Measurements from ENCODE around the gene L3MBTL4.

The L3MBTL4 gene

DNA sequence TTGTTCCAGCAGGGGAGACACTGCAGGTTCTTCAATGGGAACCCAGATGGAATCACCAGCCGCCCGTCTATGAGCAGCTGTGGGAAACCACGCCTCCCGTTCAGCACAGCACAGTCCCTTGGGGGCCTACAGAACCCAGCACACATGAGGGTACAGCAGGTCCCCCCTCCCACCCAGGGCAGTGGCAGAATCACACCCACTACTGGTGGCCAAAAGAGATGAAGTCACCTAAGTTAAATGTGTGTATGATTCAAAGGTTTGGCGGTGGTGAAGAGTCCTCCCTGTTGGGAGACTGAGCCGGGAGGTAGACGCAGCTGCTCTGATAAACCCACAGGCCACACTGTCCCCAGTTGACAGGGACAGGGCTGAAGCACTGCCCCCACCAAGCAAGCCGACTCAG lies 44.3 kb downstream of the L3MBTL4 start:
- no CpG with 5 or more reads among the region's 8 CpGs for WGBS (ENCODE audit: extremely low coverage, insufficient coverage, low lambda C conversion rate)
- H3K27me3 ChIP-seq (ENCODE audit: insufficient read depth, low read length, poor library complexity) = no peaks in the 10 kb centered on the region
- H2BK15ac ChIP-seq (replicated peaks; ENCODE audit: low read depth) = no peak overlapping the region
- H3K56ac ChIP-seq (ENCODE audit: low read length) = no peak overlapping the region
- no peak overlapping the region for H2BK120ac ChIP-seq (ENCODE audit: low read depth, low read length)
- no peak overlapping the region for H3K9ac ChIP-seq (ENCODE audit: low read length)
- H3K4me2 ChIP-seq (ENCODE audit: low read length) = no peak overlapping the region
- no peaks in the 10 kb centered on the region for H3K4me1 ChIP-seq (ENCODE audit: control insufficient read depth, low read depth, low read length)
- H3K4me3 ChIP-seq (ENCODE audit: low read length) = no peak overlapping the region
- H3K79me1 ChIP-seq (ENCODE audit: low read length) = no peaks in the 10 kb centered on the region
- no peak for DNase-seq
- no peak overlapping the region for H3K27ac ChIP-seq (ENCODE audit: low read depth, low read length)
- H3K79me2 ChIP-seq (ENCODE audit: control insufficient read depth, insufficient read depth, low read length) = no peaks in the 10 kb centered on the region
- H2AK5ac ChIP-seq (ENCODE audit: low read length) = no peak overlapping the region
- H3K23ac ChIP-seq (ENCODE audit: low read length) = no peak overlapping the region
- no peak overlapping the region for H3K18ac ChIP-seq (ENCODE audit: low read length)
- no peak overlapping the region for H2BK5ac ChIP-seq (ENCODE audit: low read length)
- no peak overlapping the region for H4K5ac ChIP-seq (ENCODE audit: low read length)
- H3K4ac ChIP-seq (ENCODE audit: low read depth, low read length) = no peak overlapping the region
- no peaks in the 10 kb centered on the region for H3K36me3 ChIP-seq (ENCODE audit: control insufficient read depth, insufficient read depth, low read length)
- H4K8ac ChIP-seq (ENCODE audit: low read depth, low read length) = no peak overlapping the region

DNA sequence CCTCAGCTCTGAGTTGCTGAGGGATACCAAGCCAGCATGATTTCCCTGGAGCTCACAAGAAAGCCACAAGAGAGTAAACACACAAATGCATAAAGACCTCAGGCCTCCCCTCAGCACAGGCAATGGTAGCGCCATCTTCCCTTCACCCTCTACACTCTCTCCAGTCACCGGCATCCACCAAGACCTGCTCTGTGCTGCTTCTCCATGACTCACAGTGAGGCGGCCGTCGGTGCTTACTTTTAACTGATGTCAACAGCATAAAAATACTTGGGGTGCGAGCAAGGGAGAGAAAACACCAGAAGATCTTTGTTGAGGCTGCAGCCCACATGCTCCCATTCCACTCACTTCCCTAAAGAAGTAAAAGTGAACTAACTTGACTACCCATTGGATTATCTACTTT lies 46.7 kb downstream of the L3MBTL4 start:
- Histone ChIP-seq H3K27ac (ENCODE audit: low read depth, low read length) (no peak overlapping the region), H3K4me3 (ENCODE audit: low read length) (no peak overlapping the region), H3K79me1 (ENCODE audit: low read length) (no peaks in the 10 kb centered on the region), H4K8ac (ENCODE audit: low read depth, low read length) (no peak overlapping the region), H2BK120ac (ENCODE audit: low read depth, low read length) (no peak overlapping the region), H3K4me1 (ENCODE audit: control insufficient read depth, low read depth, low read length) (no peaks in the 10 kb centered on the region), H2BK15ac (replicated peaks; ENCODE audit: low read depth) (no peak overlapping the region), H3K9ac (ENCODE audit: low read length) (no peak overlapping the region), H3K27me3 (ENCODE audit: insufficient read depth, low read length, poor library complexity) (no peaks in the 10 kb centered on the region), H3K4ac (ENCODE audit: low read depth, low read length) (no peak overlapping the region), H3K56ac (ENCODE audit: low read length) (no peak overlapping the region), H3K36me3 (ENCODE audit: control insufficient read depth, insufficient read depth, low read length) (no peaks in the 10 kb centered on the region), H3K18ac (ENCODE audit: low read length) (no peak overlapping the region), H2AK5ac (ENCODE audit: low read length) (no peak overlapping the region), H4K5ac (ENCODE audit: low read length) (no peak overlapping the region), H3K4me2 (ENCODE audit: low read length) (no peak overlapping the region), H3K79me2 (ENCODE audit: control insufficient read depth, insufficient read depth, low read length) (no peaks in the 10 kb centered on the region), H3K23ac (ENCODE audit: low read length) (no peak overlapping the region), H2BK5ac (ENCODE audit: low read length) (no peak overlapping the region)
- WGBS (ENCODE audit: extremely low coverage, insufficient coverage, low lambda C conversion rate) = no CpG with 5 or more reads among the region's 6 CpGs
- DNase-seq = no peak

DNA sequence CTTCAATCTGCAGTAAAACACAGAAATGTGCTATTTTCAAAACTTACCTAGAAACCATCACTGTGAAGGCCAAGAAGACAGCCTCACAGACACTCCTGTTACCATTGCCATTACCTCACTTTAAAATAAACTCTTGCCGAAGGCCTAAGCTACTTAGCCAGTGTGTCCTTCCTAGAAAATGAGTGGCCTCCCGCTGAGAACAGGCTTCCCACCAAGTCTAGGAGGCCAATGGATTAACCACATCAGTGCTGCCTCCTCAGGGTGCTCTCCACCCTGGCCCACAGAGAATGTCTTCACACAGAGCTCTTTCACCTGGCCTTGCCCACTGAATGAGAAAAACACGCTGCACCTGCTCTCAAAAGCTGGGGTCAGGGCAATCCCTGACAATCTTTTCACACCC lies 47.5 kb downstream of the L3MBTL4 start:
- no peak overlapping the region for H2AK5ac ChIP-seq (ENCODE audit: low read length)
- H3K56ac ChIP-seq (ENCODE audit: low read length) = no peak overlapping the region
- H3K27me3 ChIP-seq (ENCODE audit: insufficient read depth, low read length, poor library complexity) = no peaks in the 10 kb centered on the region
- H3K79me2 ChIP-seq (ENCODE audit: control insufficient read depth, insufficient read depth, low read length) = no peaks in the 10 kb centered on the region
- H3K79me1 ChIP-seq (ENCODE audit: low read length) = no peaks in the 10 kb centered on the region
- no peak for DNase-seq
- H3K36me3 ChIP-seq (ENCODE audit: control insufficient read depth, insufficient read depth, low read length) = no peaks in the 10 kb centered on the region
- H3K27ac ChIP-seq (ENCODE audit: low read depth, low read length) = no peak overlapping the region
- no peak overlapping the region for H3K18ac ChIP-seq (ENCODE audit: low read length)
- no peak overlapping the region for H3K9ac ChIP-seq (ENCODE audit: low read length)
- no CpG with 5 or more reads among the region's 3 CpGs for WGBS (ENCODE audit: extremely low coverage, insufficient coverage, low lambda C conversion rate)
- no peak overlapping the region for H3K4me2 ChIP-seq (ENCODE audit: low read length)
- H2BK120ac ChIP-seq (ENCODE audit: low read depth, low read length) = no peak overlapping the region
- no peak overlapping the region for H4K8ac ChIP-seq (ENCODE audit: low read depth, low read length)
- H2BK5ac ChIP-seq (ENCODE audit: low read length) = no peak overlapping the region
- H3K4me1 ChIP-seq (ENCODE audit: control insufficient read depth, low read depth, low read length) = no peaks in the 10 kb centered on the region
- no peak overlapping the region for H3K4ac ChIP-seq (ENCODE audit: low read depth, low read length)
- no peak overlapping the region for H4K5ac ChIP-seq (ENCODE audit: low read length)
- no peak overlapping the region for H3K4me3 ChIP-seq (ENCODE audit: low read length)
- H2BK15ac ChIP-seq (replicated peaks; ENCODE audit: low read depth) = no peak overlapping the region
- no peak overlapping the region for H3K23ac ChIP-seq (ENCODE audit: low read length)

DNA sequence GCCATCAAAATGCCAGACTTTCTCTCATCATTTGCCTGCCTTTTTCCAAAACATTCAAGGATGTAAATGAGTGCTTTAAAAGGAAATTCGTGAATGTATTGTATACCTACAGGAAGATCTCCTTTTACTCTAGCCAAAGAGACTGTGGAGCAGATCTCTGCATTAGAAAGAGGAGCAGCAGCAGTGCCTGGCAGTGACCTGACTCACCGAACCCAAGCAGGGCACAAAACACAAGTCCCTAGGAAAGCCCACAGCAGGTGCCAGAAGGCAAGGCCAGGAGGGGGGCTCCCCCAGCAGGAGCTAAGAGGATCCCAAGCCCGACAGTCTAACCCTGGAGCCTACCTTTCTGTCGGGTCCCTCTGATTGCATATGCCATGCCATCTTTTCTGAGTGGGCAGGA lies 47.9 kb downstream of the L3MBTL4 start:
- Histone ChIP-seq H3K79me1 (ENCODE audit: low read length) (no peaks in the 10 kb centered on the region), H3K79me2 (ENCODE audit: control insufficient read depth, insufficient read depth, low read length) (no peaks in the 10 kb centered on the region), H3K9ac (ENCODE audit: low read length) (no peak overlapping the region), H3K4me3 (ENCODE audit: low read length) (no peak overlapping the region), H3K27me3 (ENCODE audit: insufficient read depth, low read length, poor library complexity) (no peaks in the 10 kb centered on the region), H4K8ac (ENCODE audit: low read depth, low read length) (no peak overlapping the region), H3K4me1 (ENCODE audit: control insufficient read depth, low read depth, low read length) (no peaks in the 10 kb centered on the region), H2BK15ac (replicated peaks; ENCODE audit: low read depth) (no peak overlapping the region), H2BK120ac (ENCODE audit: low read depth, low read length) (no peak overlapping the region), H3K18ac (ENCODE audit: low read length) (no peak overlapping the region), H3K36me3 (ENCODE audit: control insufficient read depth, insufficient read depth, low read length) (no peaks in the 10 kb centered on the region), H3K4me2 (ENCODE audit: low read length) (no peak overlapping the region), H3K56ac (ENCODE audit: low read length) (no peak overlapping the region), H3K4ac (ENCODE audit: low read depth, low read length) (no peak overlapping the region), H2AK5ac (ENCODE audit: low read length) (no peak overlapping the region), H4K5ac (ENCODE audit: low read length) (no peak overlapping the region), H3K23ac (ENCODE audit: low read length) (no peak overlapping the region), H2BK5ac (ENCODE audit: low read length) (no peak overlapping the region), H3K27ac (ENCODE audit: low read depth, low read length) (no peak overlapping the region)
- no CpG with 5 or more reads among the region's 4 CpGs for WGBS (ENCODE audit: extremely low coverage, insufficient coverage, low lambda C conversion rate)
- no peak for DNase-seq

DNA sequence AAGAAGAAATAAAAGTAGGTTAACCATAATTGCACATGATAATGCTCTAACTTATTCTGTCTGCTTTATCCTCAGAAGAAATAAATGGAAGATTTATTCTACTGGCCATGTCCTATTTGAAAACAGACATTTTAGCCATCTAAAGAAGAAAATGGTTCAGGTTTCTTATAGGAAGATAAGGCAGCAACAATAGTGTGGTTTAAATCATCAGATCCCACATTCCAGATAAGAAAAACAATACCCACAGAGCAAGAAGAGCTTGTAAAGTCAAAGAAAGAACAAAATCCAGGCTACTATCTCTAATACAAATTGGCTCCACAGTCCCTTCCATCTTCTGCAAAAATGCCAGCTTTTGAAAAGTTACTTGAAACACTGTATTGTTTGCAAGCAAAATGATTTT lies 49.3 kb downstream of the L3MBTL4 start:
- Histone ChIP-seq H3K4ac (ENCODE audit: low read depth, low read length) (no peak overlapping the region), H3K9ac (ENCODE audit: low read length) (no peak overlapping the region), H2BK120ac (ENCODE audit: low read depth, low read length) (no peak overlapping the region), H2AK5ac (ENCODE audit: low read length) (no peak overlapping the region), H2BK15ac (replicated peaks; ENCODE audit: low read depth) (no peak overlapping the region), H2BK5ac (ENCODE audit: low read length) (no peak overlapping the region), H3K36me3 (ENCODE audit: control insufficient read depth, insufficient read depth, low read length) (no peaks in the 10 kb centered on the region), H3K4me1 (ENCODE audit: control insufficient read depth, low read depth, low read length) (no peaks in the 10 kb centered on the region), H3K56ac (ENCODE audit: low read length) (no peak overlapping the region), H3K27me3 (ENCODE audit: insufficient read depth, low read length, poor library complexity) (no peaks in the 10 kb centered on the region), H3K23ac (ENCODE audit: low read length) (no peak overlapping the region), H3K79me2 (ENCODE audit: control insufficient read depth, insufficient read depth, low read length) (no peaks in the 10 kb centered on the region), H3K4me2 (ENCODE audit: low read length) (no peak overlapping the region), H3K4me3 (ENCODE audit: low read length) (no peak overlapping the region), H3K79me1 (ENCODE audit: low read length) (no peaks in the 10 kb centered on the region), H4K5ac (ENCODE audit: low read length) (no peak overlapping the region), H3K27ac (ENCODE audit: low read depth, low read length) (no peak overlapping the region), H4K8ac (ENCODE audit: low read depth, low read length) (no peak overlapping the region), H3K18ac (ENCODE audit: low read length) (no peak overlapping the region)
- peak; percentile 52 for DNase-seq

DNA sequence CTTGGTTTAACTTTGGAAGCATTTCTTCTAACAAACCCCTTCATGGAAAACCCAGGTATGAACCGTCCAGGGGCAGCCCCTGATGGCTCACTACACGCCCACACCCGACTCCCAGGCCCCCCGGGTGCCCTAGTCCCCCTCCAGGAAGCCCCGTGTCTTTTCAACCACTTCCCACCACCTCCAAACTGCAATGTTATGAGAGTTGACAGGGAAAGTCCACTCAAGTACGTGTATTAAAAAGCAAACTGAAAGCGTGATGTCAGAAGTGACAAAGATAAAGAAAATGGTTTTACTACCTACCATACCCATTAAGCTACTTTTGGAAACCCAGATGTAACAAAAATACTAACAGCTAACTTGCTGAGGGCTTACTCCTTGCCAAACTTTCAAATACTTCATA lies 51.5 kb downstream of the L3MBTL4 start:
- Histone ChIP-seq H3K79me2 (ENCODE audit: control insufficient read depth, insufficient read depth, low read length) (no peaks in the 10 kb centered on the region), H3K27ac (ENCODE audit: low read depth, low read length) (no peak overlapping the region), H3K36me3 (ENCODE audit: control insufficient read depth, insufficient read depth, low read length) (no peaks in the 10 kb centered on the region), H4K8ac (ENCODE audit: low read depth, low read length) (no peak overlapping the region), H3K4ac (ENCODE audit: low read depth, low read length) (no peak overlapping the region), H2BK5ac (ENCODE audit: low read length) (no peak overlapping the region), H3K4me3 (ENCODE audit: low read length) (no peak overlapping the region), H3K4me2 (ENCODE audit: low read length) (no peak overlapping the region), H3K4me1 (ENCODE audit: control insufficient read depth, low read depth, low read length) (no peaks in the 10 kb centered on the region), H2BK120ac (ENCODE audit: low read depth, low read length) (no peak overlapping the region), H2AK5ac (ENCODE audit: low read length) (no peak overlapping the region), H3K79me1 (ENCODE audit: low read length) (no peaks in the 10 kb centered on the region), H2BK15ac (replicated peaks; ENCODE audit: low read depth) (no peak overlapping the region), H3K18ac (ENCODE audit: low read length) (no peak overlapping the region), H3K23ac (ENCODE audit: low read length) (no peak overlapping the region), H3K27me3 (ENCODE audit: insufficient read depth, low read length, poor library complexity) (no peaks in the 10 kb centered on the region), H3K56ac (ENCODE audit: low read length) (no peak overlapping the region), H4K5ac (ENCODE audit: low read length) (no peak overlapping the region), H3K9ac (ENCODE audit: low read length) (no peak overlapping the region)
- WGBS (ENCODE audit: extremely low coverage, insufficient coverage, low lambda C conversion rate) = no CpG with 5 or more reads among the region's 7 CpGs
- DNase-seq = no peak

All from mesendoderm (in vitro differentiated cells).